ENCODE data around the gene IFITM10. TPM values are rescaled to one million over a fixed set of nuclear protein-coding genes. Genes with fewer than 3 reads are reported as not detected.

Gene IFITM10
- total and polyA plus RNA-seq, 2 experiments from 2014 or later = 0.41 to 1.6 TPM

DNA sequence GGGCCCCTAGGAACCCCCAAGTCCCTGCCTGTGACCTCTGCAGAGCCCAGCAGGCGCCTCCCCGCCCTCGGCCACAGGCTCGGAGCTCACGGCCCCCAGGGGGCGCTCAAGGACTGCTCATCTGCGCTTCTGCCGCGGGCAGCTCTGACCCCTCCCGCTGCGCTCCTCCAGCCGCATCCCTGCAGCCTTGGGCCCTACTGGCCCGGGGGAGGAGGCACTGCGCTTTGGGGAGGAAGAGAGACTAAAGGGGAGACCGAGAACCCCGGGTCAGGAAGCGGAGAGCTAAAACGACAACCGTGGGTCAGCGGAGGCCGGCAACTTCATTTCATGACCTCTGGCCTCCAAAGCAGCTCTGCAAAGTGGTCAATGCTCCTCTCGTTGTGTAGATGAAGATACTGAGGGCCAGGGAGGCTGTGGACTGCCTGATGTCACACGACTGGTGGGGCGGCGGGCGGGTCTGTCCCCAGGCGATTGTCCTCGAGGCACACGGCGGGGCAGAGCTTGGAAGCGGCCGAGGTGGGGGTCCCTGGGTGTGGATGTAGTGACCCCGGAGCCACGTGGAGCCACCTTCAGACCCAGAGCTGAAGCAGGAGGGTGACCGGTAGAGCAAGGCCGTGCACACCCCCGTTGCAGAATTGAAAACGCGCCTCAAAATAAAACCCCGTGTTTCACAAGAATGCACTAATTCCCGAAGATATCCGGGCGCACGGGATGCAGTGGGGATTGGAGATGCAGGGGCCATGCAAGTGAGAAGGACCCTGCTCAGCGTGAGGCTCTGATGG, 56.1 kb downstream of the IFITM10 start:
- Histone ChIP-seq H3K4me3 (no peak overlapping the region), H2AFZ (peak overlapping the region; percentile 92), H3K9me3 (ENCODE audit: low read depth) (no peaks in the 10 kb centered on the region), H3K79me2 (ENCODE audit: insufficient read depth) (no peaks in the 10 kb centered on the region), H3F3A (ENCODE audit: insufficient read depth) (no peaks in the 10 kb centered on the region), H3K4me2 (ENCODE audit: unreplicated experiment) (no peak overlapping the region), H4K20me1 (ENCODE audit: insufficient read depth) (no peaks in the 10 kb centered on the region), H3K9me2 (ENCODE audit: insufficient read depth) (no peaks in the 10 kb centered on the region), H3K4me1 (ENCODE audit: insufficient read depth) (no peaks in the 10 kb centered on the region), H3K27ac (no peak overlapping the region), H3K27me3 (replicated peaks; ENCODE audit: insufficient read depth) (peaks cover 25% of the 10 kb centered on the region), H3K9ac (no peak overlapping the region), H3K36me3 (ENCODE audit: low read depth) (no peaks in the 10 kb centered on the region)
- TF ChIP-seq EZH2 (IDR thresholded peaks at IDR 0.05; ENCODE audit: insufficient read depth, poor library complexity, severe bottlenecking) (no peak), EZH2phosphoT487 (IDR thresholded peaks at IDR 0.05; ENCODE audit: insufficient read depth, low read depth) (no peak)
- WGBS, 2 experiments (ENCODE audit: low coverage in 1 of 2, low lambda C conversion rate in 2 of 2, missing lambda C conversion rate in 2 of 2) = 44 to 50% methylated on average over 33 to 45 of the region's 45 CpGs
- in situ Hi-C loops (cut with MboI) = loop anchor here (10.0 kb wide), 1 partner anchor 121 kb away; no protein-coding TSS in a partner anchor
- DNase-seq = peak; percentile 86

DNA sequence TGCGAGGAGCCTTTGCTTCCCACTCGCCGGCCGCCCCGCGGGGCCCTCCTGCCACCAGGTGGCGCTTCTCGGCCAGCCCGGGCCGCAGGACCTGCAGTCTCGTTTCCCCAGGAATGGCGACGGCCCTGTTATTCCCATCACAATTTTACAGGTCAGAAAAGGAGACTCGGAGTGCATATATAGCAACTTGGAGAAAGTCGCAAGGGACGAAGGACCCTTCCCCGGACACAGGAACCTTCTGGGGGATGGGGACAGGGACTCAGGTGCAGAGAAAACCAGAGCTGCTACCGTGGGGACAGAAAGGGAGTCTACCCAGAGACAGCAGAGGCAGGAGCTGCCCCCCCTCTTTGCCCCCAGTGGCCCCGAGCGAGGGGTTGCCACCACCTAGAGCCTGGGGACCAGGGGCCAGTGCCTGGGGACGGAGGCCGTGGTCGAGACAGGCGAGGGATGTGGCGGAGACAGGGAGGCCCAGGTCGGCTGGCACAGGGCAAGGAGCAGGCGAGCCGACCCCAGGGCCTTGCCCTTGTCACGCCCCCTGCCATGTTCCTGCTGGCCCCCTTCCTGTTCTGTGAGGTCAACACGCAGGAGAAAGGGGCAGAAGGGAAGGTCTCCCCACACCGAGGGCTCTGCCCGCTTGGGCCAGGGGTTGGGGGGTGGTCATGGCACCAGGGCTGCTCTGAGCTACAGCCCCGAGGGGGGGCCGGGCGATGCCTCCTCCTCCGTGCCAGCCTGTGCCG, 56.9 kb downstream of the IFITM10 start:
- no peak overlapping the region for H3K4me2 ChIP-seq (ENCODE audit: unreplicated experiment)
- H3K27me3 ChIP-seq (replicated peaks; ENCODE audit: insufficient read depth) = peaks cover 25% of the 10 kb centered on the region
- no peaks in the 10 kb centered on the region for H4K20me1 ChIP-seq (ENCODE audit: insufficient read depth)
- no peaks in the 10 kb centered on the region for H3K9me3 ChIP-seq (ENCODE audit: low read depth)
- TF ChIP-seq EZH2phosphoT487 (IDR thresholded peaks at IDR 0.05; ENCODE audit: insufficient read depth, low read depth) (no peak), EZH2 (IDR thresholded peaks at IDR 0.05; ENCODE audit: insufficient read depth, poor library complexity, severe bottlenecking) (no peak)
- no peak overlapping the region for H3K9ac ChIP-seq
- H3K9me2 ChIP-seq (ENCODE audit: insufficient read depth) = no peaks in the 10 kb centered on the region
- H3F3A ChIP-seq (ENCODE audit: insufficient read depth) = no peaks in the 10 kb centered on the region
- no peak overlapping the region for H3K27ac ChIP-seq
- in situ Hi-C loops (cut with MboI) = loop anchor here (10.0 kb wide), 1 partner anchor 121 kb away; no protein-coding TSS in a partner anchor
- peak; percentile 76 for DNase-seq
- H3K4me3 ChIP-seq = peak overlapping the region; percentile 24; the same call in 1 of the 2 replicates
- peak overlapping the region; percentile 92 for H2AFZ ChIP-seq
- H3K79me2 ChIP-seq (ENCODE audit: insufficient read depth) = no peaks in the 10 kb centered on the region
- 19% methylated on average over 31 to 37 of the region's 37 CpGs for WGBS, 2 experiments (ENCODE audit: low coverage in 1 of 2, low lambda C conversion rate in 2 of 2, missing lambda C conversion rate in 2 of 2)
- H3K4me1 ChIP-seq (ENCODE audit: insufficient read depth) = no peaks in the 10 kb centered on the region
- no peaks in the 10 kb centered on the region for H3K36me3 ChIP-seq (ENCODE audit: low read depth)

DNA sequence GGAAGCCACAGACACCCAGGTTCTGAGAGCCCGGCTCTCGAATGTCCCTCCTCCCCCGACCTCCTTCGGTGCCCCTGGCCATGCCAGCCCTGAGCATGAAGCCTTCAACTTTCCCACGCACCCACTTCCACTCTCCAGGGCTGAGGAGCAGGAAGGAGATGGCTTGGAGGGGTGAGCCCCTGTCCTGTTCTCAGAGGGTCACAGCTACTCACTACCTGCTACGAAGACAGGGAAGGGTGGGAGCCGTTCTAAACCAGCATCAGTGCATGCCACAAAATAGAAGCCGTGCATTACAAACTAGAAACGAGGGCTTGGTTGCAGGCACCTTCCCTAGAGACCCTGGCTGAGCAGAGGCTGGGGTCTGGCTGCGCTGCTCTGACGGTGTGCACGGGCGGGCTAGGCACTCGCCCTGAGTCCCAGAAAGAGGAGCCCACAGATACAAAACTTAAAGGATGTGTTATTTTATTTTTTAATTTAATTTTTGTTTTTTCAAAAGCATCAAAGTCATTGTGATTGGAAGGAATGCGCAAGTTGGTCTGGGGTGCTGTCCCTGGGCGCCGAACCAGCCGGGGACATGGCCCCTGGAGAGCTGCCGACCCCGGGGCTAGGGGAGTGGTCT, 57.6 kb downstream of the IFITM10 start:
- Histone ChIP-seq H3K9ac (no peak overlapping the region), H3K36me3 (ENCODE audit: low read depth) (no peaks in the 10 kb centered on the region), H3F3A (ENCODE audit: insufficient read depth) (no peaks in the 10 kb centered on the region), H3K4me1 (ENCODE audit: insufficient read depth) (no peaks in the 10 kb centered on the region), H3K79me2 (ENCODE audit: insufficient read depth) (no peaks in the 10 kb centered on the region), H3K27ac (no peak overlapping the region), H3K4me3 (no peak overlapping the region), H2AFZ (no peak overlapping the region; the same call in 1 of the 2 replicates), H3K27me3 (replicated peaks; ENCODE audit: insufficient read depth) (peaks cover 21% of the 10 kb centered on the region), H3K9me2 (ENCODE audit: insufficient read depth) (no peaks in the 10 kb centered on the region), H3K9me3 (ENCODE audit: low read depth) (no peaks in the 10 kb centered on the region), H3K4me2 (ENCODE audit: unreplicated experiment) (no peak overlapping the region), H4K20me1 (ENCODE audit: insufficient read depth) (no peaks in the 10 kb centered on the region)
- 31 to 35% methylated on average over 20 of the region's 20 CpGs for WGBS, 2 experiments (ENCODE audit: low coverage in 1 of 2, low lambda C conversion rate in 2 of 2, missing lambda C conversion rate in 2 of 2)
- TF ChIP-seq EZH2 (IDR thresholded peaks at IDR 0.05; ENCODE audit: insufficient read depth, poor library complexity, severe bottlenecking) = no peak
- no peak for TF ChIP-seq EZH2phosphoT487 (IDR thresholded peaks at IDR 0.05; ENCODE audit: insufficient read depth, low read depth)
- in situ Hi-C loops (cut with MboI) = loop anchor here (10.0 kb wide), 1 partner anchor 122 kb away; no protein-coding TSS in a partner anchor
- no peak for DNase-seq

Measured in GM23248 (cell line).